ENCODE measurements around the gene CCDC9B.
A peak's percentile ranks its signal among the peaks of the same experiment; 100 is the strongest.

CCDC9B gene

DNA sequence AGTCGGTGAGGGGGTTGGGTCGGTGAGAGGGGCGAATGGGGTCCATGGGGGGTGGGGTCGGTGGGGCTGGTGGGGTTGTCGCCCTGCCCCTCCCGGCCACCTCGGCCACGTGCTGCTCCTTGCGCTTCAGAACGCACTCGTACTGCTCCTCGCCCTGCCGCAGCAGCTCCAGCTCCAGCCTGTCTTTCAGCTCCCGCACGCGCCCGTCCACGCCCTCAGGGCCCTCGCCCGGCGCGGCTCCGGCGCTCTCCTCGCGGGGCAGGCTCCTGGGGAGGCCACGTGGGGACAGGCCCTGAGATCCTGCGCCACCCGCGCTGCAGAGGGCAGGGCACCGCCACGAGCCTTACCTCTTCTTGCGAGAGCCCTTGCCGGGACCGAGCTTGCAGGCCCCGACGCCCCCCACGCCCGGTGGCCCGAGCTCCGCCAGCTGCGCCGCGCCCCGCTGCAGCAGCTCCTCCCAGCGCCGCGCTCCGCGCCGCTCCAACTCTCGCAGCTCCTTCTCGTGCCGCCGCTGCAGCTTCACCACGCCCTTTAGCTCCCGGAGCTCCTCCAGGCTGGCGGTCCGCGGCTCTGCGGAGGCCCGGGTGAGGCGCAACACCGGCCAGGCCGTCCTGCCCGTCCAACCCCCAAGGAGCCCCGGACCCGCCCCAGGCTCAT lies 49.7 kb downstream of the CCDC9B start:
- Histone ChIP-seq H3K36me3 (ENCODE audit: control insufficient read depth, low read depth, low read length) (no peaks in the 10 kb centered on the region), H3K4me3 (ENCODE audit: low read length) (peak overlapping the region; percentile 41), H3K9ac (ENCODE audit: low read length) (peak overlapping the region; percentile 27), H3K9me3 (ENCODE audit: control insufficient read depth, low read depth, low read length) (no peaks in the 10 kb centered on the region), H3K27ac (ENCODE audit: low read length) (no peak overlapping the region), H3K27me3 (ENCODE audit: control insufficient read depth, insufficient read depth, low read length) (peaks cover 52% of the 10 kb centered on the region), H3K4me1 (ENCODE audit: control insufficient read depth, low read depth, low read length) (peaks cover 13% of the 10 kb centered on the region)

DNA sequence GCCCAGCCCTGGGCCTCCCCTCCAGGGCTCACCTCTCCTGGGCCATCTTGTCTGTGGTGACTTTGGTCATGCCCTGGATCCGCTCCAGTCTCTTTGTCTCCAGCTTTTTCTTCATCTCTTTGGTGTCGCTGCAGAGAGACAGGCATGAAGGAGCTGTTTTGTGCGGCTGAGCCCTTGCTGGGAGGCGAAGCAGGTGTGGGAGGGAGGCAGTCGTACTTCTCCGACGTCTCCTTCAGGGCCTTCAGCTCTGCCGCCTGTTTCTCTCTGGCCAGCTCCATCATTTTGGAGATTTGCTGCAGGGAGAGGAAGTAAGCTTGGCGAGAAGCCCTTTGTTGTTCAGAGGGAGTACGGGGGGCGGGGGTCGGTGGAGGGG lies 50.2 kb downstream of the CCDC9B start:
- Histone ChIP-seq H3K36me3 (ENCODE audit: control insufficient read depth, low read depth, low read length) (no peaks in the 10 kb centered on the region), H3K4me1 (ENCODE audit: control insufficient read depth, low read depth, low read length) (peaks cover 18% of the 10 kb centered on the region), H3K9me3 (ENCODE audit: control insufficient read depth, low read depth, low read length) (no peaks in the 10 kb centered on the region), H3K4me3 (ENCODE audit: low read length) (no peak overlapping the region), H3K27me3 (ENCODE audit: control insufficient read depth, insufficient read depth, low read length) (peaks cover 57% of the 10 kb centered on the region), H3K9ac (ENCODE audit: low read length) (no peak overlapping the region), H3K27ac (ENCODE audit: low read length) (no peak overlapping the region)

DNA sequence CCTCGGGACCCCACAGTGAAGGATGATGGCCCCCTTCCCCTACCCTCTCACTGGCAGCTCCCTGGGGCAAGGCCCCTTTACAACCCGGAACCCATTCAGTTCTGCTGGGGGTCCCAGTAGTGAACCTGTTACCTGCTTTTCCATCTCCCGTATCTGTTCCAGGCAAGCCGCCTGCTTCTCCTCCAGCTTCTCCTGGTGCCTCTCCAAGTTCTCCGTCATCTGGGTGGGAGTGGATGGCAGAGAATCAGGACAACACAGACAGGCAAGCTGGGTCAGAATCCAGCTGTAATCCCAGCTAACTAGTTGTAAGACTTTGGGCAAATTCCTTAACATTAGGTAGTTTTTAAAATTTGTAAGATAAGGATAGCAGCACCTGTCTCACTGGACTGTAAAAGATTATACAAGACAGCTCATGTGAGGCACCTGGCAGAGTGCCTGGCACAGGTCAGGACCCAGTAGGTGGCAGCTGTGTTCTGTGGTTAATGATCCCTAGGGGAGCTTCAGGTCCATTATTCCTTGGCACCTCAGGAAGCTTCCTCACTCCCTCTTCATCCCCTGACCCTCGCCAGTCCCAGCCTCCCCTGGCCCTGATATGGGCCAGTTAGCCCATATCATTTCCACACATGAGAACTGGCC lies 51.5 kb downstream of the CCDC9B start:
- H3K27me3 ChIP-seq (ENCODE audit: control insufficient read depth, insufficient read depth, low read length) = peaks cover 70% of the 10 kb centered on the region

DNA sequence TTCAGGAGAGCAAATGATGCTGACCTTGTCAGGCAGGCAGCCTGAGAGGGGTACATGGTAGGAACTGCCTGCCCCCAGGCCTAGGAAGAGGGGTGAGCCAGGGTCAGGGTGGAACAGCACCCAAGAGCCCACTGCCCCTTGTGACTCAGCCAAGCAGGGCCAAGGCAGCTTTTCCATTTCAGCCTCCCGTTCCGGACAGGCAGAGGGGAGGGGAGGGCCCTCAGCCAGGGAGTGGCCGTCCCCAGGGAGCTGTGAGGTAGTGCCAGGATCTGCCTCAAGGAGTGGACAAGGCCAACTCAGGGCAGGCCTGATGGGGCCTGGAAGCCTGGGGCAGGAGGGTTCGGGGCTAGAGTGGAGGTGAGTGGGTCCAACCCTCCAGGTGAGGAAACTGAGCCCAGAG lies 52.8 kb downstream of the CCDC9B start:
- no peaks in the 10 kb centered on the region for H3K36me3 ChIP-seq (ENCODE audit: control insufficient read depth, low read depth, low read length)
- peaks cover 24% of the 10 kb centered on the region for H3K4me1 ChIP-seq (ENCODE audit: control insufficient read depth, low read depth, low read length)
- H3K9ac ChIP-seq (ENCODE audit: low read length) = no peak overlapping the region
- H3K9me3 ChIP-seq (ENCODE audit: control insufficient read depth, low read depth, low read length) = no peaks in the 10 kb centered on the region
- H3K4me3 ChIP-seq (ENCODE audit: low read length) = no peak overlapping the region
- H3K27me3 ChIP-seq (ENCODE audit: control insufficient read depth, insufficient read depth, low read length) = peaks cover 77% of the 10 kb centered on the region
- H3K27ac ChIP-seq (ENCODE audit: low read length) = no peak overlapping the region

More for the DNA sequence above, 51.5 kb downstream of the CCDC9B start:
- H3K9me3 ChIP-seq (ENCODE audit: control insufficient read depth, low read depth, low read length) = no peaks in the 10 kb centered on the region
- no peak overlapping the region for H3K4me3 ChIP-seq (ENCODE audit: low read length)
- H3K36me3 ChIP-seq (ENCODE audit: control insufficient read depth, low read depth, low read length) = no peaks in the 10 kb centered on the region
- no peak overlapping the region for H3K27ac ChIP-seq (ENCODE audit: low read length)
- no peak overlapping the region for H3K9ac ChIP-seq (ENCODE audit: low read length)
- H3K4me1 ChIP-seq (ENCODE audit: control insufficient read depth, low read depth, low read length) = peaks cover 24% of the 10 kb centered on the region

DNA sequence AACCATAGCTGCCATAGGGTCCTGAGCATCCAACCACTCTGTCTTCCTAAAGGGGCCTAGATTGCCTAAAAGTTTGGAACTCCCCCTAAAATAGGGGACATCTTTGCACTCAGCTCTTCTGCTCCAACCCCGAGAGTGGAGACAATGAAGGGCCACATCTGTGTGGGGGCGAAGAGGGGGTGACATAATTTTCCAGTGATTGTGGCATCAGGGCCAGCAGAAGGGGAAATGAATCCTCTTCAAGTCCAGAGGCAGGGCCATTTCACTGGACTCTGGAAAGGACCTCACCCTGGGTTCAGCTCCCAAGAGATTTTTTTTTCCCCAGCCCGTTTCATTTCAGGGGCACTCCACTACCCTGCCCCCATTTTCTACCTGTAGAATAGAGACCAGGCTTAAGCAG lies 53.2 kb downstream of the CCDC9B start:
- Histone ChIP-seq H3K4me3 (ENCODE audit: low read length) (no peak overlapping the region), H3K27me3 (ENCODE audit: control insufficient read depth, insufficient read depth, low read length) (peaks cover 77% of the 10 kb centered on the region), H3K36me3 (ENCODE audit: control insufficient read depth, low read depth, low read length) (no peaks in the 10 kb centered on the region)

DNA sequence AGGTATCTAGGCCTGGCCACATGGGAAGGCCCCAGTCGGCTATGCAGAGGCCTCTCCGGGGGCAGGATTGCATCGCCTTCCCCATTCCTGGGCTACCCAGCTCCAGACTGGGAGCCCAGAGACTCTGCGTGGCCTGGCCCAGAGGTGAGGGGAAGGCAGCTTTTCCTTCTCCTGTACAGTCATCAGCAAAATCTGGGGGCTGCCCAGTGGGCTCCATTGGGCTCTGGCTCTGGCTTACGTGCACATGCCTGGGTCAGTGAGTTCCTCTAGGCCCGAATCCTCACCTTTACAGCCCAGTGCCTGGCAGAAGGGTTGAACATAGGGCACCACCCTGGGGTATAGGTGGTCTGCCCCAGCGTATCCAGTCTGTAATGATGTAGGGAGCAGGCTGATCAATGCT lies 53.9 kb downstream of the CCDC9B start:
- Histone ChIP-seq H3K4me3 (ENCODE audit: low read length) (no peak overlapping the region), H3K27me3 (ENCODE audit: control insufficient read depth, insufficient read depth, low read length) (peaks cover 77% of the 10 kb centered on the region), H3K36me3 (ENCODE audit: control insufficient read depth, low read depth, low read length) (no peaks in the 10 kb centered on the region), H3K9me3 (ENCODE audit: control insufficient read depth, low read depth, low read length) (no peaks in the 10 kb centered on the region), H3K27ac (ENCODE audit: low read length) (no peak overlapping the region), H3K9ac (ENCODE audit: low read length) (no peak overlapping the region), H3K4me1 (ENCODE audit: control insufficient read depth, low read depth, low read length) (peaks cover 22% of the 10 kb centered on the region)

More for the DNA sequence above, 53.2 kb downstream of the CCDC9B start:
- Histone ChIP-seq H3K9ac (ENCODE audit: low read length) (no peak overlapping the region), H3K9me3 (ENCODE audit: control insufficient read depth, low read depth, low read length) (no peaks in the 10 kb centered on the region), H3K27ac (ENCODE audit: low read length) (no peak overlapping the region), H3K4me1 (ENCODE audit: control insufficient read depth, low read depth, low read length) (peaks cover 24% of the 10 kb centered on the region)

DNA sequence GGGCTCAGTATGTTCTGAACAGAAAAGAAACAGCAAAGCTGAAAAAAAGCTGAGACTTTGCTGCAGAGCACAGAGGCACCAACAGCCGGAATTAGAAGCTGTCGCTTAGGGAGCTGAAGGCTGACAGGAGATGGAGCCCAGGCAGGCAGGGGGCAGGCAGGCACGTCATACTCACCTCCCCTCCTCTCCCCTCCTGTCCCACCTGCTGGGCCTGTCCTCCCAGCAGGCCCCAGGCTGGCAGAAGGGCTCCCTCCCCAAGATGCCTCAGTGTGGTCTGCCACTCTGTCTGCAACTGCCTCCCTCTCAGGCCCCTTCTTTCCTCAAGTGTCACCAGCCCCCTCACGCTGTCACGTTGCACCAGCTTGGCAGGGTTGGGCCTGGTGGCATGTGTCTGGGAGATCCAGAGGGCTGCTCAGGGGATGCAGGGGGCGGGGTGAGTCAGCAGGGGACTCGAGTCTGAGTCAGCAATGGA lies 54.6 kb downstream of the CCDC9B start:
- H3K9me3 ChIP-seq (ENCODE audit: control insufficient read depth, low read depth, low read length) = no peaks in the 10 kb centered on the region
- peaks cover 21% of the 10 kb centered on the region for H3K4me1 ChIP-seq (ENCODE audit: control insufficient read depth, low read depth, low read length)
- no peaks in the 10 kb centered on the region for H3K36me3 ChIP-seq (ENCODE audit: control insufficient read depth, low read depth, low read length)
- H3K4me3 ChIP-seq (ENCODE audit: low read length) = no peak overlapping the region
- no peak overlapping the region for H3K27ac ChIP-seq (ENCODE audit: low read length)
- H3K9ac ChIP-seq (ENCODE audit: low read length) = no peak overlapping the region
- peaks cover 77% of the 10 kb centered on the region for H3K27me3 ChIP-seq (ENCODE audit: control insufficient read depth, insufficient read depth, low read length)

DNA sequence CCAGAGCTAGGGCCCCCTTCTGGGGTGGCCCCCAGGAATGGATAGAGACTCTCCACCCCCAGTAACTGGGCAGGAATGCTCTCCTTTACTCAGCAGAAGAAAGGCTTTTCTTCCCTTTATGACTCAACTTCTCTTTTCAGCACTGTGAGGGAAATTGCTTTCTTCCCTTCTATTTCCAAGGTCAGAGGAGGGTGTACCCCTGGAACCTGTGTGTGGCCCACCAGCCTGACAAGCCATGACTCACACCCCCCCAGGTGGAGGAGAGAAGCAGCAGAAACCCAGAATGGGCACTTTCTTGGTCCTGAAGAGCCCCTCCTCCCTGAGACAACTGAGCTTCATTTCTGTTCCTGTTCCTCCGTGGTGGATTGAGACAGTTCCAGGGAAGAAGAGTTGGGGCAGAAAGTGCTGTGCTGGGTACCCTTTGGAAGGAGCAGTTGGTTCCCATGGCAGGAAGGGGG lies 55.2 kb downstream of the CCDC9B start:
- no peak overlapping the region for H3K4me3 ChIP-seq (ENCODE audit: low read length)
- H3K27ac ChIP-seq (ENCODE audit: low read length) = no peak overlapping the region
- no peaks in the 10 kb centered on the region for H3K36me3 ChIP-seq (ENCODE audit: control insufficient read depth, low read depth, low read length)
- H3K9me3 ChIP-seq (ENCODE audit: control insufficient read depth, low read depth, low read length) = no peaks in the 10 kb centered on the region
- H3K9ac ChIP-seq (ENCODE audit: low read length) = no peak overlapping the region
- H3K27me3 ChIP-seq (ENCODE audit: control insufficient read depth, insufficient read depth, low read length) = peaks cover 78% of the 10 kb centered on the region
- H3K4me1 ChIP-seq (ENCODE audit: control insufficient read depth, low read depth, low read length) = peaks cover 25% of the 10 kb centered on the region

DNA sequence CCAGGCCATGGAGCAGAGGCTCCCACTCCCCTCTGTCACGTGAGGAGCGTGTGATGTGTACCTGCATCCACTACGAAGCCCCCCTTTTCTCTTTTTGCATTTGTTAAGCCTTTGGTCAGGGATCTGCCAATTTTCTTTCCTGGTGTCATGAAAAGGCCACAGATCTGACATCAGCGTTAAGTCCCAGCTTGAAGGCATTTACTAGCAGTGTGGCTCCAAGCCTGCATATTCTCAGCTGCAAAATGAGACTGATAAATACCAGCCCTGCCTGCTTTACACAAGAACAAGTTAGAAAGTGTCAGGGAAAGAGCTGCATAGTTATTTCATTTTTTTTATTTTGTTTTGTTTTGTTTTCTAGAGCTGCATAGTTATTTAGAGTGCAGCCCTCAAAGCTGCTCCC lies 55.6 kb downstream of the CCDC9B start:
- Histone ChIP-seq H3K4me1 (ENCODE audit: control insufficient read depth, low read depth, low read length) (peaks cover 21% of the 10 kb centered on the region), H3K4me3 (ENCODE audit: low read length) (no peak overlapping the region), H3K9ac (ENCODE audit: low read length) (no peak overlapping the region), H3K36me3 (ENCODE audit: control insufficient read depth, low read depth, low read length) (no peaks in the 10 kb centered on the region), H3K27ac (ENCODE audit: low read length) (no peak overlapping the region), H3K9me3 (ENCODE audit: control insufficient read depth, low read depth, low read length) (no peaks in the 10 kb centered on the region), H3K27me3 (ENCODE audit: control insufficient read depth, insufficient read depth, low read length) (peaks cover 78% of the 10 kb centered on the region)

DNA sequence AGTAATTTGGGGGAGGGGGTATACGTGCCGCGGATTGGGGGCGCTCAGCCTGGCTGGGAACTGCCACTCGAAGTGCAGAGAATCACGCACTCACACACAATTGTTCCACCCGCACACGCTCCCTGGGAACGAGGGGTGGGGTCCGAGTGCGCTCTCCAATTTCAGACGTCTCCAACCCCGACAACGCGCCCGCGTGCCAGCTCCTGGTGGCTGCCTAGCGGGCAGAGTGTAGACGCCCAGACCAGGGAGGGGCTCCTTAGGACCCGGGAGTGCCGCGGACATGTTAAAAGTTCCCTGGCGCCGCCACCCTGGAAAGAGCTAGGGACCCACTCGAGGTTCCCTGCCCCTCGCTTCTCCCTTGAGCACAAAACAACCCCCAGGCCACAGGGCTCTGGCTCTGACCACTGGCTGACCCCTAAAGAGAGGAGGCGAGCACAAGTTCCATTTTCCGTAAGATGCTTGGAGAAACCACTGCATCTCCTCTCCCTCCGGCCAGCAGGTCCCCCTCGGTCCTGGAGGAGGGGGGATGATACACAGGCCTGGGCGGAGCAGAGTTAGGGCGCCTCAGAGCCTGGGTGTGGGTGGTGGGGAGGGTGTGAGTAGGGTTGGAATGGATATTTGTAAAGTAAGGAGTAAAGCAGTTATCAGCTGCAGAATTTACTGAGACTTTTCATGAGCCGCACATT lies 57.0 kb downstream of the CCDC9B start:
- H3K36me3 ChIP-seq (ENCODE audit: control insufficient read depth, low read depth, low read length) = no peaks in the 10 kb centered on the region
- peaks cover 78% of the 10 kb centered on the region for H3K27me3 ChIP-seq (ENCODE audit: control insufficient read depth, insufficient read depth, low read length)
- H3K4me1 ChIP-seq (ENCODE audit: control insufficient read depth, low read depth, low read length) = peaks cover 20% of the 10 kb centered on the region
- H3K9ac ChIP-seq (ENCODE audit: low read length) = no peak overlapping the region
- peak overlapping the region; percentile 46 for H3K4me3 ChIP-seq (ENCODE audit: low read length)
- no peak overlapping the region for H3K27ac ChIP-seq (ENCODE audit: low read length)
- H3K9me3 ChIP-seq (ENCODE audit: control insufficient read depth, low read depth, low read length) = no peaks in the 10 kb centered on the region

DNA sequence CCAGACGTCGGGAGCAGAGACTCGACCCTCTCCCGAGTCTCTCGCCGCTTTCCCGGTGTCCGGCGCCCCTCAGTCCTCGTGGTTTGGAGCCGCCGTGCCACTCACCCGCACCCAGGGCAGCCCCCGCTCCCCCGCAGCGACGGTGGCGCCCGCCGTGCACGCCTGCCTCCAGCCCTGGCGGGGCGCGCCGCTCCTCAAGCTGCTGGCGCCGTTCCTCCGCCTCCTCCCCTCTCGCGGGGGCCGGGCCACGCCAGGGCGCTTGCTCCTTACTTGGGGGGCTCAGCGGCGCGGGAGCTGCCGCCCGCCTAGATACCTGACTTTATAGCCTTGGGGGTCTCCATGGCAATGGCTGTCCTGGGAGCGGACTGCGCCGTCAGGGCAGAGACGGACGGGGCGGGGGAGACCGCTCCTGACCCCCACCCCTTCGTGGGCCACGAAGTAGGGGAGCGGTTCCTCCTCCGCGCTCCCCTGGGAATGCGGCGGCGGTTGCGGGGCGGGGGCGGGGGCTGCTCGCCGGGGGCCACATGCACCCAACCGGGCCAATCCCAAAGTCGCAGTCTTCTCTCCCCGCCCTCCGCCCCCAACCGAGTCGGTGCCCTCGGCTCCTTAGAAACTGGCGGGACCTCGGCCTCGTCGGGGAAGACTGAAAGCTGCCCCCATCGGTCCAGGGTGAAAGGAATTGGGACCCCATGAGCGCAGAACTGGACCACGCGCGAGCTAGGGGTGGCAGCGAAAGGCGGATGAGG lies 57.7 kb downstream of the CCDC9B start, which contains the start of gene ANKRD63:
TSS of gene ANKRD63 (minus strand) at position 196 of the 746 bp plus-strand sequence. CDS start 478 bp downstream, outside the sequence.
- Histone ChIP-seq H3K27me3 (ENCODE audit: control insufficient read depth, insufficient read depth, low read length) (peaks cover 82% of the 10 kb centered on the region), H3K9me3 (ENCODE audit: control insufficient read depth, low read depth, low read length) (no peaks in the 10 kb centered on the region), H3K36me3 (ENCODE audit: control insufficient read depth, low read depth, low read length) (no peaks in the 10 kb centered on the region), H3K4me3 (ENCODE audit: low read length) (peak within 1 kb of the TSS; percentile 46), H3K27ac (ENCODE audit: low read length) (no peak within 1 kb of the TSS), H3K4me1 (ENCODE audit: control insufficient read depth, low read depth, low read length) (peaks cover 20% of the 10 kb centered on the region), H3K9ac (ENCODE audit: low read length) (no peak within 1 kb of the TSS)
